GM18858 (cell line): ENCODE data around the gene TMEM150C.

ENCODE experiments used
- ATAC-seq: cut with Tn5 transposase; IDR thresholded peaks from one replicate; pipeline ENCODE4 v1.9.1; 2021; ENCODE audit not compliant: unreplicated experiment

Gene TMEM150C

DNA sequence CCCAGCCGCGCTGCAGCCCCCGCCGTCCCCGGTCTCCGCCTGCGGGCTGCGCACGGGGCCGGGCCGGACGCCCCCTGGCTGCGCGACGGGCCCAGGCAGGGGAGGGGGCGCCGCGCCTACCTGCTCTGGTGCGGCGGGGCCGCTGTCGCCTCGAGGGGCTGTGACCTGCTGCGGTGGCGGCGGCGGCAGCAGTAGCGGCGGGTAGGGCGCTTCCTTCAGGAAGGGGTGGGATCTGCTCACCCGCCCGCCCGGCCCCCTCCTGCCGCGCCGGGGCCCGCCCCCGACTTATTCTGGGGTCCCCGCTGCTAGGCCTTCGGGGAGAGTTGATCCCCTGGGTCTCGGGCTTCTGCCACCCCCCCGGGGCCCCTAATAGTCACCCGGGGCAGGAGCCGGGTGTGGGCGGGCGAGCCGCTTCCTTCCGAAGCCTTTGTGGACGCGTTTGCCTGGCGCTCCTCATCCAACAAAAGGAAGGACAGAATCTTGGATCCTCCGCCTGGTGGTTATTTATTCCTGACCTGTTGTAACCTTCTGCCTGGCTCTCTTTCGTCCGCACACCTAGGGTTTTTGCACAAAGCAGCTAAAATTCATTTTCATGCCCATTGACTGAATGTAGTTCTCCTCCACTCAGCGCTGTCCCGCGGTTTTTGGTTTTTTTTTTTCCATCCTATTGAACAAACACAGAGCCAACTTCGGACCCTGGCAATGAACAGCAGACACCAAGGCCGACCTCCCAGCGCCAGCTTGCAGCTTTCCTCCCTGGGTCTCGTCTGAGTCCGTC is at the start of gene TMEM150C:
Gene TMEM150C (minus strand): TSS at position 203 of the 778 bp plus-strand sequence. CDS start 57,331 bp downstream, outside the sequence.
- no peak for ATAC-seq

DNA sequence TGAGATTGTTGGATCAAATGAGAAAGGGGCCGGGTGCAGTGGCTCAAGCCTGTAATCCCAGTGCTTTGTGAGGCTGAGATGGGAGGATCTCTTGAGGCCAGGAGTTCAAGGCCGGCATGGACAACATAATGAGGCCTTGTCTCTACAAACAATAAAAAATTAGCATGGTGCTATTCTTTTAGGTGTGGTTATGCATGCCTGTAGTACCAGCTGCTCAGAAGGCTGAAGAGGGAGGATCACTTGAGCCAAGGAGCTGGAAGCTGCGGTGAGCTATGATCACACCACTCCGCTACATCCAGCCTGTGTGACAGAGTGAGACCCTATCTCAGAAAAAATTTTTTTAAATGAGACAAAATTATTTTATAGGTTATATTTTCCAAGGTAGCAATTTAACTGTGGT is 49.7 kb upstream of the TMEM150C start:
- ATAC-seq: no peak

DNA sequence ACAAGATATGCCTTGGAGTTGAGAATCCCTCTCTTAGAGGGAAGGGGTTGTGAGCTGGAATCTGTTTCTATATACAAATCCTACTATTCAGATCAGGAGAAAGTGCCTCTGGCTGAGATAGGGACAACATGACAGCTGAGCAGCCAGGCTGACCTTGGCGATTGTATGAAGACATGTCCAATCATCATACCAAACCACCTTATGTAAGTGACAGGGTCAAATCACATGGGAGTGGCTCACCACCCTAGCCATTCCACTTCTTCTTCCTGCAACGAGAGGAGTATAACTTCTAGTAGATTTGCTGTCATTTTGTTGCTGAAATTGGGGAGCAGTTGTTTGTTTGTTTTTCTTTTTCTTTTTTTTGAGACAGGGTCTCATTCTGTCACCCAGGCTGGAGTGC is 48.3 kb upstream of the TMEM150C start:
- no peak for ATAC-seq

DNA sequence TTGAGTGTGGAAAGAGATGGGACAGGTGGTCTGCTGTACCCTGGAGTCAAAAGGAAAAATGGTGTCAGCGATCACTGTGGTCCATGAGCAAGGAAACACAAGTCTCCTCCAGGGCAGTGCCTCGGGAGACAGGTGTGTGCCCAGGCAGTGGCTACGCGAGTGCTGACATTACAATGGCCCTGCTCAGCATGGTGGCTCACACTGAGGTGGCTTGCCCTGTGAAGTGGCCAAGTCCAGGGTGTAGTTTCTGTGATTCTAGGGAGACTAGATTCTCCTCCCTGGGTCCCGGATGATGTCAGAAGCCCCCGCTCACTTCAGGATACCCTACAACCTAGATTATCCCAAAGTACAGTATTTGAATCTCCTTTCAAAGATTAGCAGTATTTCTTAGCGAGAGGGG is 44.8 kb upstream of the TMEM150C start:
- no peak for ATAC-seq

DNA sequence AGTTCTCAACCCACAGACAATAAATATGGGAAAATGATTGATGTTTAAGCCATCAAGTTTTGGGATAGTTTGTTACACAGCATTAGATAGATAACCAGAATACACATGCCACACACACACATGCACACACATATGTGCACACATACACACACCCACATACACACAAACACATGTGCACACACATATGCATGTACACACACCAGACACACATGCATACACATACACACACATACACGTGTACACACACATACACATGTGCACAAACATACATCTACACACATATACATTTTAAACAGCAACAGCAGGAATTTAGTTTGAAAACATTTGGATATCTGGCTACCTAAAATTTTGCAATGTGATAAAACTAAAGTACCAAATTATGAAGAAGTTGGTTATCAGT is 42.7 kb upstream of the TMEM150C start:
- no peak for ATAC-seq

DNA sequence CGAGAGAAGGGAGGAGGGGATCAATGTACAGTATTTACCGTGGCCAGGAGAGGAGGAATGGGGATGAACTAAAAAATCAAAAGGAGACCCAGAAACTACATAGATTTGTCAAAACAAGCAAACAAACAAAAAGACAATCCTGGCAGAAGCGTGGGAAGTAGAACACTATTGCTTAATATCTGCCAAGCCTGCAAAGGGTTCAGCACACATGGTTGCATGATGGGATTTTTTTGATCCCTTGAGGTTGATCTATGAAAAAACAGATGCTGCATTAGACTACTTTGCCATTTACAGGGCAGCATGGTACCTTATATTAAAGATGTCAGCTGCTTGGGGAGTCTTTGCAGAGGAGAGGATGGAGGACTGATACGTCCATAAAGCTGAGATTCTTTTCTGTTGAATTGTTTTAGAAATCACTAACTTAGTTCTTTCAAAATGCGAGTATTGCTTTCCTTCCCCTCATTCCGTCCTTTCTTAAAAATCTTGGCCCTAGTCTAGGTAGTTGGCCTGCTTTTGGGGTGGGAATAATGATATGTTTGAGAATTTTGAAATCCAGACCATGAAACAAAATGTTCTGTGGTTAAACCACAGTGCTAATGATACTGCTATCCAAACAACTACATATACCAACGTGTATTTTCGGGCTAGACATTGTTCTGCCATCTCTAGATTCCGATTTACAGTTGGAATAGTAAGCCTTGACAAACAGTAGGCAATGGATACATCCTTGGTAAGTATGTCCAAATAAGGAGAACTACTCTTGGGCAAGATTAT is 39.6 kb upstream of the TMEM150C start:
- ATAC-seq: no peak

DNA sequence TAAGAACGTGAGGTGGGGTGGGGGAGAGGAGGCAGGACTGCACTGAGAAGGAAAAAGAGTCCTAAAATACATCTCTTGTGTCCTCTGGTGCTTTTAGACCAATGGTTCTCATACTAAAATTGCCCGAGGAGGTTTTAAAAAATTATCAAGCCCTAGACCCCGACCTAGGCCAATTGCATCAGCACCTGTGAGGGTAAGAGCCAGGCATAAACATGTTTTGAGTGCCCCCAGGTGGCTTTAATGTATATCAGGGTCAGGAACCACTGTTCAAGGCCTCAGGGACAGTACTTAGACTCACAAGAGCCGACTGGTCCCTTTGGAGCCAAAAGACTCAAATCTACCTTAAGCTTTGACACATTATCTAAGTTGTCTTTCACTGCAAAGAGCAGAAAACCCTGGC is 37.5 kb upstream of the TMEM150C start:
- ATAC-seq: no peak

DNA sequence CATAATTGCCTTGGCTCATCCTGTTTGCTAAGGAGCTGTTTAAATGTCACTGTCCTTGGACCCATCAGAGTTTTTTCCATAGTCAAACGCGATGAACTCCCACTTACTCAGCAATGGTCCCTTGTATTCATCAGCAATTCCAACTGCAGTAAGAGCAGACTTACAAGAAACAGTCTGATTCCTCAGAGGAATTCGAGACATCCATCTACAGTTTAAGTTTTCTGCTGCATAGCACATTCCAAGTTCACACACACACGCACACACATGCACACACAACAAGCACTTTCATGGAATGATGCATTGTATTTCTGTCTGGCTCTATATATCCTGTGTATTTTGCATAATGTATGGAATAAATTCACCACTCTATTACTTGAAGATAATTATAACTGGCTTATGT is 32.7 kb upstream of the TMEM150C start:
- ATAC-seq: no peak

DNA sequence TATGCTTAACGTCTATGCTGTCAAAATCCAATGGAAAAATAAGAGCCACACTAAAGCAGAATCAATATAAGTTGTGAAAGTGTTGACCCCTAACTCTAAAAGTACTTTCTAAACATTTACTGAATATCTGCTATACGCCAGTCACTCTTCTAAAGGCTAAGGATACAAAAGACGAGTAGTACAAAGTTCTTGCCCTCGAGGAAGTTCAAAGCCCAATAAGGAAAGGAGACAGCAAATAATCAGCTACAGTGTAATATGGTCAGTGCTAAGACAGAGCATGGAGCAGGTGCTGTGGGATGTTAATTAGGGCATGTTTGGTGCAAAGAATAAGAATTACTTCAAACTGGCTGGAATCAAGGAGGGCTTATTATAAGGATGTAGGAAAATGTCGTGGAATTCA is 31.6 kb upstream of the TMEM150C start:
- ATAC-seq: no peak

DNA sequence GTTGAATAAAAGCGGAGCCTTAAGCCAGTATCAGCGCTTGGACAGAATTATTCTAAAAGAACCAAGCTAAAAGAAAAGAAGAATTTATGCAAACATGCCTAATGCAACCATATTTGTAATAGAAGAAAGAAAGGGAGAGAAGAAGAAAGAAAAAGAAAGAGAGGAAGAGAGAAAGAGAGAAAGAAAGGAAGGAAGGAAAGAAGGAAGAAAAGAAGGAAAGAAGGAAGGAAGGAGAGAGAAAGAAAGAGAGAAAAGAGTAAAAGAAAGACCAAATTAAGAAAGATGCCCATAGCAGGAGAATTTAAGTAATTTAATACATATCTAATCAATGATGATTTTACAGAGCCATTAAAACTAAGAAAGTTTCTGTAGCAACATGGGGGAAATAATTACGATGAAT is 30.9 kb upstream of the TMEM150C start:
- ATAC-seq: no peak

DNA sequence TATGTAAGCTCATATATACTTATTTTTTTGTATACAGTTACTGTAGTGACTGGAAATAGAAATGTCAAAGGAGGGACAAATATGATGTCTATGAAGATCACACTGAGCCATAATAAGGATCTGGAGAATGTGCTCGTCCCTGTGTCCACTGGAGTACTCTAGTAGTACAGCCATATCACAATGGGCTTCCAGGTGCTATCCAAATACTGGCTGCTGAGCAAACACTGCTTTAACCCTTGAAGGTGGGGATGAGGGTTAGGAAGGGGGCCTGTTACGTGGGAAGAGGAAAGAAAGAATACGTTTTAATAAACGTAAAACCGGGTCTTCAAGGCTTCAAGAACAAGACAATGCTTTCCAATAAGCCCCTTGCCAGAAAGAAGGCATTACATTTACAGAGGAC is 29.8 kb upstream of the TMEM150C start:
- ATAC-seq: no peak

DNA sequence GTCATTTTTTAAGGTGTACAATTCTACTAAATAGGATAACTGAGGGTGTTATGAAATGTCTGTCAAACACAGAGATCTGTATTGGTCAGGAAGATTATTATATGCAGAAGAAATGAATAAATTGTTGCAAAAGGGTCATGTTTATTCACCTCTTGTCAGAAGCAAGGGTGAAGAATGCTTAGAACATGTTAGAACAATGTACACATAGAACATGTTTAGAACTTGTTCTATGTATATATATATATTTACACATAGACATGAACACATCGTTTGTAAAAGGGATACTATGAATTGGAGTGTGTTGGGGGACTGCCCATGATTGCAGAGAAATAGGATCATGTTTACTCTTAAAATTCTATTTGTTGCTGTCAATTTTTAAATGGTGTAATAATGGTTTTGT is 28.0 kb upstream of the TMEM150C start:
- ATAC-seq: no peak

DNA sequence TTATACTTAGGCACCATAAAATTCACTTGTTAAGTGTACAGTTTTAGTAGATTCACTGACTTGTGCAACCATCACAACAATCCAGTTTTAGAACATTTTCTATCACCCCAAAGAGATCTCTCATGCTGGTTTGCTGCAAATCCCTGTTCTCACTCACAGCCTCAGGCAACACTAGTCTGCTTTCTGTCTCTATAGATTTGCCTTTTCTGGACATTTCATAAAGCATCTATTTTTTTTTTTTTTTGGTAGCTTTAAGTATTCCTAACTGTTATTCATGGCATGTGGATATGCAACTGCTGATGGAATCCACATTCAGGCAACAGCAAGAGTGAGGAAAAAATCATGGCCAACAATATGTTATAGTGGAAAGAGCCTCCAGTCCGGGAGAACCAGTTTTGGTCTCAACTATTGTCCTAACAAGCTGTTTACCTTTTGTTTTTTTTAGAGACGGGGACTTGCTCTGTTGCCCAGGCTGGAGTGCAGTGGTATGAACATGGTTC is 27.0 kb upstream of the TMEM150C start:
- ATAC-seq: no peak

DNA sequence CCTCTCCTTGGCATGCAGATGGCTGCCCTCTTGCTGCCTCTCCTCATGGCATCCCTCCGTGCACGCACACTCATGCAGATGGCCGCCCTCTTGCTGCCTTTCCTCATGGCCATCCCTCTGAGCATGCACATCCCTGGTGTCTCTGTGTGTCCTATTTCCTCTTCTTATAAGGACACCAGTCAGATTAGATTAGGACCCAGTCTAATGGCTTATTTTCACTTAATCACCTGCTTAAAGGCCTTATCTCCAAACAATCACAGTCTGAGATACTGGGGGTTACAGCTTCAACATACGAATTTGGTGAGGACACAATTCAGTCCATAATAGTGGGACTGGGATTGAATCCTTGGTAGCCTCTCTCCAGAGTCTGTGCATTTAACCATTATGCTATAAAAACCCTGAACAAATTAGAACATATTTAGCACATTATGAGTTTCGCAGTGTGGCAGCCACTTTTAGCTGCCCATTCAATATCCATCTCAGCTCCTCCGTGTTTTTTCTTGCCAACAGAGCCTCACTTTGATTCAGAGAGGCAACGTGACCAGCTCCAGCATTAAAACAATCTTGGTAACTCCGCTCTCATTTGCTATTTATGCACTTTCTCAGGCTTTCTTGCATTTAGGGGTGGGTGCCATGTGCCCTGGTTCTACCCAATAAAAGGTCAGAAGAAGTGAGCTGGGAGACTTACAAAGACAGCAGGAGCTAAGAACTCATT is 26.2 kb upstream of the TMEM150C start:
- ATAC-seq: no peak

DNA sequence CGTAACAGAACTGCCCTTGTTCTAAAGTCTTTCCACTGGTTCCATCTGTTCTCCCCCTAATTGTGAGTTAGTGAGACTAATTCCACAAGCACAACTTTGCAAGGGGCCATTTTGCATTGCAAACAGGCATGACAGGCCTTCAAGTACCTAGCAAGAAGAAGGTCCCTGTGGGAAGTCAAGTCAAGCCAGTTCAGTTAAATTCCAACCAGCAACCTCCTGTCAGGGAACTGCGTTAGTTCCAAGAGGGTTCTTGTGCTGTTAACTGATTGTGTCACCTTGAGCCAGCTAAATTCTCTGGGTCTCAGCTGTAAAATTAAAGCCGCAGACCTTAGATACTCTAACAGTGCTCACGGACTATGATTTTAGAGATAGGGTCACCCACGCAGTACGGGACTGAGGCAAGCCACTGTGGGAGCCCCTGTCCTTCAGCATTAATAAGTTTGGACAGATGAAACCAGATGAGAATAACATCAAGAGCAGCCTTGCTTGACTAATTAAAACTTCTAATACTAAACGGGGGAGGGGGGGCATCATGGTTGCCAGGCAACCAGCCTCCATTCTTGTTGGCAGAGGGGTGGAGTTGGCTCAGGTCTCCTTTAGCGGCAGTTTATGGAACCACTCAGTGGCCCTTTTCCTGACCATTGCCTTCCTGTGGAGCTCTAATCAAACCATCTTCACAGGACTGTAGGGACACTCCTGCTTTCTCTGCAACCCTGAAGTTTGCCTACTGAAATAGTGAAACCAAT is 24.1 kb upstream of the TMEM150C start:
- no peak for ATAC-seq

DNA sequence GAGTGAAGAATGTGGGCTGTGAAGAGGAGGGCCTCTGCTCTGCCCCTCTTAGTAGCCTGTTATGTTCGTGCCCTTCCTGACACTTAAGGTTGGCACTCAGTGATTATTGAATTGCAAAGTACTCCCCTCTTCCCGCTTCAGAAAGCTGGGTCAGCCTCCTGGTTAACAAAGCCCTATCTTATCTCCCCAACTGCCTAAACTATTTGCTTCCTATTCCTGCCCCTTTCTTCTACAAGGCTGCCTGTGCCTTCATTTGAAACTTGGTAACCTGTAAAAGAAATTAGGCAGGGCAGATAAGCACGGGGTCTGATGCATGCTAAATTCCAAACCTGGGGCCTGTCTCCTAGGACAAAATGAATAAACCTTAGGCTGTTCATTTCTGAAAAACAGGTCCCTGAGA is 23.1 kb upstream of the TMEM150C start:
- ATAC-seq: no peak

DNA sequence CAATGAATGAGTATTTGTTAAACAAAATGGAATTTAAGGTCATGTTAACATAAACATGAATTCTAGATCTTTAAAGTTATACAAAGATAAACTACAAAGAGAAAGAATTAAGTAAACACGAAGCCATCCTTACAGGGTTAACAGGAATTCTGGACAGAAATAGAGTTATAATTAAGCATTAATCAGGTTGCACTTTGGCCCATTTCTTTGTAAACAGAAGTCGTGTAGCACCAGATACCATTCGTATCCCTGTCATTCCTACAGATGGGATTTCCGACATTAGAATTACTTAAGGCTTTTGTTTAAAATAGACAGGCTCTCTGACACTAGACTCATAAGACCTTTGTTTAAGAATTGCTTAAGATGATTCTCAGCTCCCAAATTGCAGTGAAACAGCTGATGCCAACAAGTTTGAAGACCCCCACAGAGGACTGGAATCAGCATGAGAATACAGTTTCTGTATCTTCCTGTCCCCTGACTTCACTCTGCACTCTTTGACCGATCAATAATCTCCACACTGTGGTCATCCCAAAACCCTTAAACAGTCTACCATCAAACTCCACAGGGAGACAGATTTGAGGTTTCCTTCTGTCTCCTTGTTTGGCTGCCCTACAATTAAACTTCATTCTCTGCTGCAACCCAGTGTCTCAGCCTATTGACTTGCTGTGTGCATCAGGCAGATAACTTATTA is 22.3 kb upstream of the TMEM150C start:
- no peak for ATAC-seq

DNA sequence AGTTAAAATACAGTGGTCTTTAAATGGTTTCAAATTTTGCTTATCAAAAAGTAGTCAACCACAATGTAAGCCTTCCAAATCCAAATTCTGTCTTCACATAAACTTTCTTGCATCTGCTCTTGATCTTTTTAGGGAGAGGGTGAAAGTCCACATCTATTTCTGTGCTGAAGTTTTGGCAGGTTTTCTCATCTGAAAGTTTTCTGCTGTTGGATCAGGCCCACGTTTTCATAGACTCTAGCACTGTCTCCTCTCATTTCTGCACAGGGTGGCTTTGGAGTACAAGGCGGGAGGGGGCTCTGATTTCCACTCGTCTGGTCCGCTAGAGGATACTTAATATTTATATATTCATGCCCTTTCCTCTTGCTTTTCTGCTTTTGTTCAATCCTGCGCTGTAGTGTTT is 18.1 kb upstream of the TMEM150C start:
- no peak for ATAC-seq

DNA sequence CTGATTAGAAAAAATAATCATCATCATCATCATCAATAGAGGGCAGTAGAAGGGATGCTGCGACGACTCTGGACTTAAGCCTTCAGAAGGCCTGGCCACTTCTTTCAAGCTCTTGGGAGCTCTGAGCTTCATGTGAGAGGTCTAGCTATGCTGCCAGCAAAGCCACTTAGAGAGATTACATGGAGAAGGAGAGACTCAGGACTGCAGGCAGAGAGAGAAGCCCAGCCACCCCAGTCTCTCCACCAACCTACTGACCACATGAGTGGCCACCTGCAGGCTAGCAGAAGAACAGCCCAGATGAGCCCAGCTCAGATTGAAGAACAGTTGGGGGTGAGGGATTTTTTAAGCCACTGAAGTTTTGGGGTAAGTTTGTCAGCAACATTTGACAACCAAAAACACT is 17.1 kb upstream of the TMEM150C start:
- ATAC-seq: no peak

DNA sequence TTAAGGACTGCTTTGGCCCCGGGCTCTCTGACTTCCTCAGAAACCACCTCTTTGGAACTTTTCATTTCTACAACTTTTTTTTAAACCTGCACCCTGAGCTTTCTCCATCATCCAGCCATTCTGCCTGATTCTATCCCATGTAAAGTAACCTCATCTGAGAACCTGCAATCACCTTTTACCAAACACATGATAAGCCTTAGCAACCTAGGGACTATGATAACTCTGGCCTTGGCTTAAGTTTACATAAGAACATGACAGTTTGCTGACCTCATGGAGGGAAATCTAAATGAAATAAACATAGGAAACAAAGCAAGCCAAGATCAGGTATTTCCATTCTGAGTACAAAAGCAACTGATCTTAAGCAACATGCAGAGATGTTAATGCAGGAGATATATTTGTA is 15.7 kb upstream of the TMEM150C start:
- ATAC-seq: no peak
